B cell (primary cell): ENCODE results near the gene NTRK3.

Source experiments
- EZH2 ChIP-seq: IDR thresholded peaks from 2 replicates; pipeline ENCODE4 v1.6.1; 2012; ENCODE audit warnings: borderline replicate concordance, low read depth, mild to moderate bottlenecking, moderate library complexity, low read length; ENCODE audit not compliant: insufficient read depth, poor library complexity, severe bottlenecking
- TF ChIP-seq, protein P1 (sequence below): fragments of 200-600 bp; IDR thresholded peaks from one replicate; pipeline ENCODE4 v1.8.0; 2022; ENCODE audit warnings: antibody characterized with exemption, mild to moderate bottlenecking

DNA sequence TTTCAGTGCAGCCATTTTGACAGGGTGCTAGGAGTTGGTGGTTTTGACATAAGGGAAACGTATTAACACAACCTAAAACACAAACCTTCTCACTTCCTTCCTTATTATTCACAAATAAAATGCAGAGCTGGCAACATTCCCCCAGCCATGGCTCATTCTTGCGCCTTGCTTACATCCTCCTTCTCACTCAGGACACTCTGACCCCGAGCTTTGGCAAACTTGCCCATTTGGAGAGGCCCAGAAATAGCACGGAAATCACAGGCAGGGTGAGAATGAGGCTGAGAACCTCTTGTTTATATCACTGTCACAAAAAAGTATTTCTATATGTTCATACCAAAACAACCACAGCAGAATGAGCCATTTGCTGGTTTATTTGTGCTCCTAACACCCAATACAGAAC, 244.3 kb downstream of the NTRK3 start:
- TF ChIP-seq, protein P1, sequence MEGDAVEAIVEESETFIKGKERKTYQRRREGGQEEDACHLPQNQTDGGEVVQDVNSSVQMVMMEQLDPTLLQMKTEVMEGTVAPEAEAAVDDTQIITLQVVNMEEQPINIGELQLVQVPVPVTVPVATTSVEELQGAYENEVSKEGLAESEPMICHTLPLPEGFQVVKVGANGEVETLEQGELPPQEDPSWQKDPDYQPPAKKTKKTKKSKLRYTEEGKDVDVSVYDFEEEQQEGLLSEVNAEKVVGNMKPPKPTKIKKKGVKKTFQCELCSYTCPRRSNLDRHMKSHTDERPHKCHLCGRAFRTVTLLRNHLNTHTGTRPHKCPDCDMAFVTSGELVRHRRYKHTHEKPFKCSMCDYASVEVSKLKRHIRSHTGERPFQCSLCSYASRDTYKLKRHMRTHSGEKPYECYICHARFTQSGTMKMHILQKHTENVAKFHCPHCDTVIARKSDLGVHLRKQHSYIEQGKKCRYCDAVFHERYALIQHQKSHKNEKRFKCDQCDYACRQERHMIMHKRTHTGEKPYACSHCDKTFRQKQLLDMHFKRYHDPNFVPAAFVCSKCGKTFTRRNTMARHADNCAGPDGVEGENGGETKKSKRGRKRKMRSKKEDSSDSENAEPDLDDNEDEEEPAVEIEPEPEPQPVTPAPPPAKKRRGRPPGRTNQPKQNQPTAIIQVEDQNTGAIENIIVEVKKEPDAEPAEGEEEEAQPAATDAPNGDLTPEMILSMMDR: no peak
- TF ChIP-seq EZH2: no peak
